H1 (cell line): Measurements from ENCODE around the gene GUCY2C. TPM values are rescaled to one million over a fixed set of nuclear protein-coding genes. Genes with fewer than 3 reads are reported as not detected.

Experiments used
- EZH2 ChIP-seq: fragments of 200-600 bp; sonication (generic); IDR thresholded peaks from 2 replicates; pipeline ENCODE4 v1.7.1; 2012; ENCODE audit warnings: low read depth, mild to moderate bottlenecking, moderate library complexity, low read length, inconsistent platforms; ENCODE audit not compliant: severe bottlenecking
- KDM1A ChIP-seq: fragments of 200-600, 300-600 bp; sonication (generic); IDR thresholded peaks from 2 replicates; pipeline ENCODE4 v1.7.1; 2016; ENCODE audit warnings: mild to moderate bottlenecking, low read length, borderline replicate concordance
- SAP30 ChIP-seq: fragments of 300-600 bp; sonication (generic); IDR thresholded peaks from 2 replicates; pipeline ENCODE4 v1.7.1; 2012; ENCODE audit warnings: low read length, moderate library complexity, mild to moderate bottlenecking, inconsistent platforms; ENCODE audit not compliant: insufficient read depth, insufficient replicate concordance
- polyA plus RNA-seq, 7 experiments: library from polyadenylated mRNA; depleted of rRNA in 3 of 7; stranded (reverse) in 5 of 7; unstranded in 2 of 7; fragments of >200 nt in 5 of 7; fragments of 200-250 nt in 2 of 7; gene quantifications; 1 replicate in 5 of 7; 2 replicates in 1 of 7; 4 replicates in 1 of 7; pipeline versions ENCODE4 v1.2.1 to v1.2.3, GENCODE V29; 2011 to 2013; ENCODE audit warnings: missing spikeins in 2 of 7, mixed read lengths in 2 of 7
- total RNA-seq: library from RNA; stranded (reverse); fragmentation: NEBNext Ultra II Directional; extraction: Animal tissue kit (Norgen Biotek cat#: 25700); gene quantifications from 2 replicates; pipeline ENCODE4 v1.2.1, GENCODE V29; 2021

GUCY2C gene
- total and polyA plus RNA-seq, 2 of the 8 experiments (the other 6 are each of a cell fraction or from before 2014, with no cell fraction given), result 1.9 to 3.2 TPM

GRCh38 chr12:14650789-14651188 is 45.6 kb downstream of the GUCY2C start (continued):
- TF ChIP-seq KDM1A (no peak), EZH2 (no peak), SAP30 (no peak)
